22Rv1 (cell line): ENCODE results near the gene DDIT4L.

Experiments
- CTCF ChIP-seq: fragments of 450-650 bp; IDR thresholded peaks from 2 replicates; pipeline ENCODE4 v1.5.1; 2017; ENCODE audit warnings: mild to moderate bottlenecking
- ZFX ChIP-seq: fragments of 450-650 bp; IDR thresholded peaks from 2 replicates; pipeline ENCODE4 v1.6.1; 2017; ENCODE audit warnings: antibody characterized with exemption, borderline replicate concordance

GRCh38 chr4:100146756-100147155, 43.5 kb downstream of the DDIT4L start:
- TF ChIP-seq CTCF (no peak), ZFX (no peak)
